Vagina (tissue), 2 donors: ENCODE measurements around the gene ATRIP.

Source experiments
- CTCF ChIP-seq, 3 experiments: fragments of 450-650 bp in 2 of 3; fragments of 200-600 bp in 1 of 3; sonication (generic) in 1 of 3; IDR thresholded peaks; one replicate each; pipeline ENCODE4 v1.5.1; 2017 to 2019; ENCODE audit warnings: antibody characterized with exemption in 3 of 3, mild to moderate bottlenecking in 2 of 3, moderate library complexity in 2 of 3
- POLR2A ChIP-seq, 2 donors: fragments of 450-650 bp; IDR thresholded peaks; one replicate each; pipeline ENCODE4 v1.6.1; 2017; ENCODE audit warnings: antibody characterized with exemption in 2 of 2, mild to moderate bottlenecking in 2 of 2, moderate library complexity in 2 of 2

GRCh38 chr3:48400824-48401433, 45.6 kb upstream of the ATRIP start:
- TF ChIP-seq CTCF (IDR thresholded peaks at IDR 0.05): peak; percentile 77 to 95 (median 83)
- TF ChIP-seq POLR2A (IDR thresholded peaks at IDR 0.05): no peak
